ENCODE results near the gene HIPK2. TPM values are rescaled to one million over a fixed set of nuclear protein-coding genes. Genes with fewer than 3 reads are reported as not detected.

Gene HIPK2
- total RNA-seq, 1 experiment from 2014 or later = 30.7 TPM

DNA sequence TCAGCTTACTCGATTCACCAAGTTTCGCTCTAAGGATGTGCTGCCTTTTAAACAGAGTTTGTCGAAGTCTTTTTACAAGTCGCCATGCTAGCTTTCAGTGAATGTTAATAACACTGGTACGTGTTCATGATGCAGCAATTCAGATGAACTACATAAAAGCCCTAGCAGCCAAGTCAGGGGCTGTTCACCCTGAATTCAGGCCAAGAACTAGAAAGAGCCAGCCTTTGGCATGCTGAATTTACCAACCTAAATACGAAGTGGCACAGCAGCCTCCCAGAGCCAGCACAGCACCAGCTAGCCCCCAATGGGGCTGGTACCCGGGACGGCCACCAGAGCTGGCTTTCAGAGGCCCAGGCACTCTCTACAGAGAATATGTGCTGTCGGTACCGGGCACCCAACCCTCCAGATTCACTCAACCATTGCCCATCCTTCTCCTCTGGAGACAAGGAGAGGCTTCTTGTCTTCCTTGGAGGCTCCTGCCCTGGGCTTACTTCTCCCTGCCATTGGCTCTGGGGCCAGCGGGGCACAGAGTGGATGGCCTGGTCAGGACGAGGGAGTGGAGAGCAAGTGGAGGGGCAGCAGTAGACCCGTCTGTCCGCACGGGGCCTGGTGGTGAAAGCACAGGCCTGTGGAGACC, 64.2 kb downstream of the HIPK2 start:
- TF ChIP-seq, protein P1, sequence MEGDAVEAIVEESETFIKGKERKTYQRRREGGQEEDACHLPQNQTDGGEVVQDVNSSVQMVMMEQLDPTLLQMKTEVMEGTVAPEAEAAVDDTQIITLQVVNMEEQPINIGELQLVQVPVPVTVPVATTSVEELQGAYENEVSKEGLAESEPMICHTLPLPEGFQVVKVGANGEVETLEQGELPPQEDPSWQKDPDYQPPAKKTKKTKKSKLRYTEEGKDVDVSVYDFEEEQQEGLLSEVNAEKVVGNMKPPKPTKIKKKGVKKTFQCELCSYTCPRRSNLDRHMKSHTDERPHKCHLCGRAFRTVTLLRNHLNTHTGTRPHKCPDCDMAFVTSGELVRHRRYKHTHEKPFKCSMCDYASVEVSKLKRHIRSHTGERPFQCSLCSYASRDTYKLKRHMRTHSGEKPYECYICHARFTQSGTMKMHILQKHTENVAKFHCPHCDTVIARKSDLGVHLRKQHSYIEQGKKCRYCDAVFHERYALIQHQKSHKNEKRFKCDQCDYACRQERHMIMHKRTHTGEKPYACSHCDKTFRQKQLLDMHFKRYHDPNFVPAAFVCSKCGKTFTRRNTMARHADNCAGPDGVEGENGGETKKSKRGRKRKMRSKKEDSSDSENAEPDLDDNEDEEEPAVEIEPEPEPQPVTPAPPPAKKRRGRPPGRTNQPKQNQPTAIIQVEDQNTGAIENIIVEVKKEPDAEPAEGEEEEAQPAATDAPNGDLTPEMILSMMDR (conservative IDR thresholded peaks at IDR 0.05; ENCODE audit: low read depth, low read length) = no peak
- TF ChIP-seq EZH2 (IDR thresholded peaks at IDR 0.05; ENCODE audit: borderline replicate concordance, low read depth, low read length, poor library complexity, severe bottlenecking) = no peak
- Histone ChIP-seq H3K27ac (ENCODE audit: low read depth, low read length, poor library complexity, severe bottlenecking) (no peak overlapping the region), H3K36me3 (ENCODE audit: insufficient read depth, low read length, poor library complexity, severe bottlenecking) (peaks cover 6% of the 10 kb centered on the region), H3K9me3 (ENCODE audit: low read depth, low read length, poor library complexity, severe bottlenecking) (no peaks in the 10 kb centered on the region), H3K4me1 (ENCODE audit: insufficient read depth, low read length, poor library complexity, severe bottlenecking) (no peaks in the 10 kb centered on the region), H3K4me3 (ENCODE audit: low read depth, low read length, poor library complexity, severe bottlenecking) (no peak overlapping the region), H3K27me3 (replicated peaks; ENCODE audit: insufficient read depth, low read depth, low read length, poor library complexity) (no peaks in the 10 kb centered on the region)
- intact Hi-C loops (cut with micrococcal nuclease; ENCODE audit: unreplicated experiment) = no loop called here
- CTCF ChIA-PET = no interaction called here
- POLR2A ChIA-PET (ENCODE audit: low non-redundant PET) = no interaction called here
- no peak for DNase-seq (ENCODE audit: low spot score)
- BruUV-seq (replicated peaks) = no TSS peak

DNA sequence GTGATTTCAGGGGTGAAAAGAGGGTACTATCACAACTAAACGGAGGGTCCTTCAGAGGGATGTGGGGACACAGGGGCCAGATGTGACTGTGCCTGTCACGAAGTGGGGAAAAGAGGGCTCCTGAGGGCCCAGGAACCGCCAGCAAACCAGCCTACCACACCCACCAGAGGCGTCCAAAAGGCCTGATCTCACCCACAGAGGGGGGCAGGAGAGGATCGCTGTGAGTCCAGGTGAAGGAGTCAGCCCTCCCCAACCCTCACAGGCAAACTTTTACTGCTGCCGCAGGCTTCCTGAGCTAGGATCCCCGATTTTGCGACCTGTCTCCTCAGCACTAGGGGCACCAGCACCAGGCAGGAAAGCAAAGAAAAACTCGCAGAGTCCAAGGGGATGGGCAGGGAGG, 64.7 kb downstream of the HIPK2 start:
- no peak overlapping the region for H3K27ac ChIP-seq (ENCODE audit: low read depth, low read length, poor library complexity, severe bottlenecking)
- no peaks in the 10 kb centered on the region for H3K9me3 ChIP-seq (ENCODE audit: low read depth, low read length, poor library complexity, severe bottlenecking)
- no peaks in the 10 kb centered on the region for H3K27me3 ChIP-seq (replicated peaks; ENCODE audit: insufficient read depth, low read depth, low read length, poor library complexity)
- no TSS peak for BruUV-seq (replicated peaks)
- H3K4me1 ChIP-seq (ENCODE audit: insufficient read depth, low read length, poor library complexity, severe bottlenecking) = no peaks in the 10 kb centered on the region
- no peak overlapping the region for H3K4me3 ChIP-seq (ENCODE audit: low read depth, low read length, poor library complexity, severe bottlenecking)
- peaks cover 6% of the 10 kb centered on the region for H3K36me3 ChIP-seq (ENCODE audit: insufficient read depth, low read length, poor library complexity, severe bottlenecking)
- ChIA-PET POLR2A (ENCODE audit: low non-redundant PET) (no interaction called here), CTCF (no interaction called here)
- no peak for DNase-seq (ENCODE audit: low spot score)
- TF ChIP-seq, protein P1 (conservative IDR thresholded peaks at IDR 0.05; ENCODE audit: low read depth, low read length) = no peak
- TF ChIP-seq EZH2 (IDR thresholded peaks at IDR 0.05; ENCODE audit: borderline replicate concordance, low read depth, low read length, poor library complexity, severe bottlenecking) = no peak
- intact Hi-C loops (cut with micrococcal nuclease; ENCODE audit: unreplicated experiment) = no loop called here

DNA sequence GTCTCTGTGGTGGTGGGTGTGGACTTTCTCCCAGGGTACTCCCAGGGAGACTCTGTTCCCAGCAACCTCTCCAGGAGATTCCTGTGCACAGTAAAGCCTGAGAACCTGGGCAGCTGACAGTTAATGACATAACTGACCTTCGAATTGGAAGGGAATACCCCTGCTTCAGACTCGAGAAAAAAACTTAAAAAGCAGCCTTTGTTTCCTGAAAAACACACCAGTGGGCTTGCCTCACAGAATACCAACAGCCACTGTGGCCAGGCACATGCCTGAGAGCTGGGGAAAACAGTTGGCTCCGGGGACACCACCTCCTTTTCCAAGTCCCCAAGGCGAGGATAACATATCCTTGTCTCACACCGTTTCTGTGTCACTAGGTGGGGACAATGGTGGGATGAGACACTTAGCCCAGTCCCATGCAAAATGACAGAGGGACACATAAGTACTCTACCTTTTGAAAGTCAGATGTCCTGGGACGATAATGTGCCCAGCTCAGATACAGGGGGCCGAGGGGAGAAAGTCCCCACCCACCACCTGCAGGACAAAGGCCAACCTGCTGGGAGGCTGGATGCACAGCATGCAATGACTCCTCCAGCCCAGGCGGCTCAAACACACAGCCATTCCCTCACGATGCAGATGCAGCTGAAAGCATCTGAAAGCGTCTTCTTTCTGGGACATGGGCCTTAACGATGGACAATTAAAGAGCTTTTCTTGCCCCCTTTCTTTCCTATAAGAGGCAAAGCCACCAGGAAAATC, 65.6 kb downstream of the HIPK2 start:
- ChIA-PET POLR2A (ENCODE audit: low non-redundant PET) (no interaction called here), CTCF (no interaction called here)
- no TSS peak for BruUV-seq (replicated peaks)
- no peaks in the 10 kb centered on the region for H3K9me3 ChIP-seq (ENCODE audit: low read depth, low read length, poor library complexity, severe bottlenecking)
- H3K36me3 ChIP-seq (ENCODE audit: insufficient read depth, low read length, poor library complexity, severe bottlenecking) = peaks cover 6% of the 10 kb centered on the region
- no peaks in the 10 kb centered on the region for H3K4me1 ChIP-seq (ENCODE audit: insufficient read depth, low read length, poor library complexity, severe bottlenecking)
- no peak overlapping the region for H3K27ac ChIP-seq (ENCODE audit: low read depth, low read length, poor library complexity, severe bottlenecking)
- no peak overlapping the region for H3K4me3 ChIP-seq (ENCODE audit: low read depth, low read length, poor library complexity, severe bottlenecking)
- no peak for DNase-seq (ENCODE audit: low spot score)
- intact Hi-C loops (cut with micrococcal nuclease; ENCODE audit: unreplicated experiment) = no loop called here
- TF ChIP-seq, protein P1 (conservative IDR thresholded peaks at IDR 0.05; ENCODE audit: low read depth, low read length) = no peak
- no peak for TF ChIP-seq EZH2 (IDR thresholded peaks at IDR 0.05; ENCODE audit: borderline replicate concordance, low read depth, low read length, poor library complexity, severe bottlenecking)
- H3K27me3 ChIP-seq (replicated peaks; ENCODE audit: insufficient read depth, low read depth, low read length, poor library complexity) = no peaks in the 10 kb centered on the region
